Tibial nerve (tissue), 3 donors: ENCODE data around the gene FBXL17.

Experiments used
- CTCF ChIP-seq, 5 experiments: fragments of 200-600 bp in 3 of 5; fragments of 450-650 bp in 2 of 5; sonication (generic) in 3 of 5; IDR thresholded peaks; one replicate each; pipeline ENCODE4 v1.5.1; 2016 to 2019; ENCODE audit warnings: antibody characterized with exemption in 5 of 5, mild to moderate bottlenecking in 3 of 5, moderate library complexity in 2 of 5
- POLR2A ChIP-seq, 2 donors: fragments of 450-650 bp; IDR thresholded peaks; one replicate each; pipeline ENCODE4 v1.6.1; 2017; ENCODE audit warnings: antibody characterized with exemption in 2 of 2, mild to moderate bottlenecking in 2 of 2, moderate library complexity in 2 of 2

GRCh38 chr5:107831612-107832395, 550.1 kb downstream of the FBXL17 start:
- TF ChIP-seq CTCF (IDR thresholded peaks at IDR 0.05) (no peak), POLR2A (IDR thresholded peaks at IDR 0.05) (no peak)
